ENCODE data around the gene SWSAP1. TPM values are rescaled to one million over a fixed set of nuclear protein-coding genes. Genes with fewer than 3 reads are reported as not detected.
"Not testable (repeated sequence)": the region's sequence is repeated elsewhere in the genome, so short reads cannot be mapped to it uniquely, and the experiment has no call there.

Gene SWSAP1
- total RNA-seq, 4 donors from 2014 or later: 1.6 to 3.7 (median 2.6) TPM

GRCh38 chr19:11338569-11339253, 35.8 kb upstream of the SWSAP1 start:
- TF ChIP-seq POLR2A (IDR thresholded peaks at IDR 0.05) (no peak), CTCF (IDR thresholded peaks at IDR 0.05) (no peak), POLR2AphosphoS5 (IDR thresholded peaks at IDR 0.05) (no peak), EP300 (IDR thresholded peaks at IDR 0.05) (no peak)
- no peaks in the 10 kb centered on the region for H3K27me3 ChIP-seq
- H3K4me1 ChIP-seq: peaks cover 29% of the 10 kb centered on the region
- H3K9me3 ChIP-seq: no peaks in the 10 kb centered on the region
- H3K4me3 ChIP-seq: peak overlapping the region; percentile 67
- H3K27ac ChIP-seq: peak overlapping the region; percentile 83
- no peak for DNase-seq (ENCODE audit: low spot score in 2 of 2)
- WGBS: 8% methylated on average over 21 of the region's 21 CpGs
- H3K36me3 ChIP-seq: peaks cover 39% of the 10 kb centered on the region

- peak within 1 kb of the TSS; percentile 83 for H3K27ac ChIP-seq
- TF ChIP-seq POLR2AphosphoS5 (IDR thresholded peaks at IDR 0.05) (no peak), POLR2A (IDR thresholded peaks at IDR 0.05) (peak in 1 of 2 donors; percentile 40)
- 14% methylated on average over 16 of the region's 53 CpGs for WGBS
- peak within 1 kb of the TSS; percentile 67 for H3K4me3 ChIP-seq
- no peaks in the 10 kb centered on the region for H3K27me3 ChIP-seq
- peak; percentile 94 to 95 for DNase-seq (ENCODE audit: low spot score in 2 of 2)
- H3K9me3 ChIP-seq: no peaks in the 10 kb centered on the region
- H3K36me3 ChIP-seq: peaks cover 31% of the 10 kb centered on the region
- peaks cover 37% of the 10 kb centered on the region for H3K4me1 ChIP-seq
These were observed 35.0 kb upstream of the SWSAP1 start, which contains the start of gene RAB3D for GRCh38 chr19:11339254-11340098. TSS of gene RAB3D (minus strand) at chr19:11339657. CDS start at chr19:11337399, 2,258 bp downstream.

- Histone ChIP-seq H3K4me3 (peak overlapping the region; percentile 67), H3K27ac (peak overlapping the region; percentile 83), H3K36me3 (peaks cover 25% of the 10 kb centered on the region), H3K4me1 (peaks cover 43% of the 10 kb centered on the region)
- not testable (repeated sequence) for DNase-seq (ENCODE audit: low spot score in 2 of 2); H3K9me3 ChIP-seq; H3K27me3 ChIP-seq
- 84% methylated on average over 8 of the region's 8 CpGs for WGBS
These were observed 34.4 kb upstream of the SWSAP1 start for GRCh38 chr19:11340099-11340467.

- WGBS: 93% methylated on average over 3 of the region's 3 CpGs
- H3K27ac ChIP-seq: no peak overlapping the region
- peaks cover 6% of the 10 kb centered on the region for H3K36me3 ChIP-seq
- no peak for TF ChIP-seq EP300 (IDR thresholded peaks at IDR 0.05)
- no peak for TF ChIP-seq POLR2A (IDR thresholded peaks at IDR 0.05)
- no peak for TF ChIP-seq POLR2AphosphoS5 (IDR thresholded peaks at IDR 0.05)
- no peak for TF ChIP-seq CTCF (IDR thresholded peaks at IDR 0.05)
- DNase-seq (ENCODE audit: low spot score in 2 of 2): no peak
- H3K9me3 ChIP-seq: no peaks in the 10 kb centered on the region
- H3K4me1 ChIP-seq: peaks cover 55% of the 10 kb centered on the region
- H3K27me3 ChIP-seq: no peaks in the 10 kb centered on the region
- H3K4me3 ChIP-seq: no peak overlapping the region
These were observed 32.0 kb upstream of the SWSAP1 start for GRCh38 chr19:11342429-11342828.

GRCh38 chr19:11345122-11345803, 29.2 kb upstream of the SWSAP1 start:
- DNase-seq (ENCODE audit: low spot score in 2 of 2): no peak
- TF ChIP-seq POLR2A (IDR thresholded peaks at IDR 0.05) (no peak), EP300 (IDR thresholded peaks at IDR 0.05) (no peak), POLR2AphosphoS5 (IDR thresholded peaks at IDR 0.05) (no peak)
- Histone ChIP-seq H3K27ac (peak overlapping the region; percentile 67), H3K27me3 (no peaks in the 10 kb centered on the region), H3K4me3 (peak overlapping the region; percentile 57), H3K4me1 (peaks cover 33% of the 10 kb centered on the region), H3K36me3 (peaks cover 6% of the 10 kb centered on the region), H3K9me3 (no peaks in the 10 kb centered on the region)
- 50% methylated on average over 8 of the region's 15 CpGs for WGBS

GRCh38 chr19:11346104-11346940, 28.1 kb upstream of the SWSAP1 start, which contains the start of the genes CCDC159 and TMEM205:
TSS of gene CCDC159 (plus strand) at chr19:11346519. CDS start at chr19:11346607, 88 bp downstream.
TSS of gene TMEM205 (minus strand) at chr19:11346268. CDS start at chr19:11345619, 649 bp downstream.
- peak; percentile 99 to 100 for DNase-seq (ENCODE audit: low spot score in 2 of 2)
- WGBS: under 1% methylated on average over 19 of the region's 50 CpGs

More at GRCh38 chr19:11346104-11346940, 28.1 kb upstream of the SWSAP1 start, which contains the start of the genes CCDC159 and TMEM205:
- no peaks in the 10 kb centered on the region for H3K9me3 ChIP-seq
- TF ChIP-seq EP300 (IDR thresholded peaks at IDR 0.05) (no peak), CTCF (IDR thresholded peaks at IDR 0.05) (no peak), POLR2AphosphoS5 (IDR thresholded peaks at IDR 0.05) (peak in 2 of 3 donors; percentile 83 to 93), POLR2A (IDR thresholded peaks at IDR 0.05) (peak in 1 of 2 donors; percentile 49)
- H3K4me1 ChIP-seq: peaks cover 33% of the 10 kb centered on the region
- H3K27ac ChIP-seq: peak within 1 kb of the TSS; percentile 67
- peak within 1 kb of the TSS; percentile 57 for H3K4me3 ChIP-seq
- peaks cover 6% of the 10 kb centered on the region for H3K36me3 ChIP-seq
- no peaks in the 10 kb centered on the region for H3K27me3 ChIP-seq

Measured in suprapubic skin (tissue), 4 donors.